NCI-H1092 (cell line): Measurements from ENCODE around the gene MMS22L.

ENCODE experiments used
- DNase-seq: peaks from one replicate; lab custom pipeline; 2025; lab: John Stamatoyannopoulos, UW

Gene MMS22L, protein sequence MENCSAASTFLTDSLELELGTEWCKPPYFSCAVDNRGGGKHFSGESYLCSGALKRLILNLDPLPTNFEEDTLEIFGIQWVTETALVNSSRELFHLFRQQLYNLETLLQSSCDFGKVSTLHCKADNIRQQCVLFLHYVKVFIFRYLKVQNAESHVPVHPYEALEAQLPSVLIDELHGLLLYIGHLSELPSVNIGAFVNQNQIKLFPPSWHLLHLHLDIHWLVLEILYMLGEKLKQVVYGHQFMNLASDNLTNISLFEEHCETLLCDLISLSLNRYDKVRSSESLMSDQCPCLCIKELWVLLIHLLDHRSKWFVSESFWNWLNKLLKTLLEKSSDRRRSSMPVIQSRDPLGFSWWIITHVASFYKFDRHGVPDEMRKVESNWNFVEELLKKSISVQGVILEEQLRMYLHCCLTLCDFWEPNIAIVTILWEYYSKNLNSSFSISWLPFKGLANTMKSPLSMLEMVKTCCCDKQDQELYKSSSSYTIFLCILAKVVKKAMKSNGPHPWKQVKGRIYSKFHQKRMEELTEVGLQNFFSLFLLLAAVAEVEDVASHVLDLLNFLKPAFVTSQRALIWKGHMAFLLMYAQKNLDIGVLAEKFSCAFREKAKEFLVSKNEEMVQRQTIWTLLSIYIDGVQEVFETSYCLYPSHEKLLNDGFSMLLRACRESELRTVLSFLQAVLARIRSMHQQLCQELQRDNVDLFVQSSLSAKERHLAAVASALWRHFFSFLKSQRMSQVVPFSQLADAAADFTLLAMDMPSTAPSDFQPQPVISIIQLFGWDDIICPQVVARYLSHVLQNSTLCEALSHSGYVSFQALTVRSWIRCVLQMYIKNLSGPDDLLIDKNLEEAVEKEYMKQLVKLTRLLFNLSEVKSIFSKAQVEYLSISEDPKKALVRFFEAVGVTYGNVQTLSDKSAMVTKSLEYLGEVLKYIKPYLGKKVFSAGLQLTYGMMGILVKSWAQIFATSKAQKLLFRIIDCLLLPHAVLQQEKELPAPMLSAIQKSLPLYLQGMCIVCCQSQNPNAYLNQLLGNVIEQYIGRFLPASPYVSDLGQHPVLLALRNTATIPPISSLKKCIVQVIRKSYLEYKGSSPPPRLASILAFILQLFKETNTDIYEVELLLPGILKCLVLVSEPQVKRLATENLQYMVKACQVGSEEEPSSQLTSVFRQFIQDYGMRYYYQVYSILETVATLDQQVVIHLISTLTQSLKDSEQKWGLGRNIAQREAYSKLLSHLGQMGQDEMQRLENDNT

DNA sequence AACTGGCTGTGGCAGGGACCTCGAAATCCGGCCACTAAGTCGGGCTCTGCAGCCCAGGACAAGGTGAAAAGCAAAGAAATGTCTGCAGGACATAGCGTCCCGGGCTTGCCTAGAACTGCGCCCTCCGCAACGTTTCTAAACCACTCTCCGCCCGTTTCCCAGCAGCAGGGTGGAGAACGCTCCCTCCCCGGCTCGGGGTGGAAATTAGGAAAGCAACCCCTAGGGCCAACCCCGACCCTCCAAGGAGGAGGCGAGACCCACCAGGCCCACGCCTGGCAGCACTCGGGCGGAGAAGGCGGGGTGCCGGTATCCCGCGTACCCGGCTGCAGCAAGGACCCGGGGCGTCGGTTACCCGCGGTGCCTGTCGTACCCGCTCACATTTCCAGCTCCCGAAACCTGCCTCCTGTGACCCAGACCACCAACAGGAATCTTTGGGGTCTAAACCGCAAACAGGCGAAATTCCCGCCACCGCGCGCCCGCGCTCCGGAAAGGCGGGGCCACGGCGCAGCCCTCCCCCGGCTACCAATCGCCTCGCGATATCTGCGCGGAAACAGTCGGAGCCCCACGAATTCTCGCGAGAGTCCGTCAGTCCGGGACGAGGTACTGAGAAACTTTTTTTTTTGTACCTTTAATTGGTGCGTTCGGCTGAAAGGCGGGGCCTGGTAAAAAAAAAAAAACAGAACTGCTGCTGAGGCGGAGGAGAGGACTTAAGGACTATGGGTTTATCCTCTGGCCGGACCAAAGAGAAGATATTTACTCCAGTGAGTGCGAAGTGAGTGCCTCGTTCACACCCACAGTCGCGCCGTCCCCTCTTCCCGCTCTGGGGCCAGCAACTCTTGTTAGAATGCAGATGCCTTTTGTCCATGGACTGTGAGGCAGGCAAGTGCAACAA lies at the start of gene MMS22L:
Gene MMS22L, minus strand, starts transcription at position 491 of the 892 bp plus-strand sequence. CDS start 739 bp downstream, outside the sequence.
- peak; percentile 88 for DNase-seq

DNA sequence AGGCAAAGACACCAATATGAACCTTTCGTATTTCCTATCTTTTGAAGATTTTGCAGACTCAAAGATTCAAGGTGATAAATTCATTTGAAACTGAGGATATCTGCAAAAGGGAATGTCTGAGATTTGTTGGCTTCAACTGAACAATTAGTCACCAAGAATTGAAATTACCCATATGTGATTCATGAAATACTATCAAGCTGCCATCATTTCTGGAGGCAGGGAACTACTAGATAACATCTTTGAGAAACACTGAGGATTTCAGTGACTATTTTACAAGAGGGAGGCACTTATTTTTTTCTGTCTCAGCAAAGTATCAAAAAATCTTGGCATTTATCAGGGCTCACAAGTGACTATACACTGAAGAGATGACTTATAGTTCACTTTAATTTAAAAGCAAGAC lies 39.8 kb upstream of the MMS22L start:
- no peak for DNase-seq

DNA sequence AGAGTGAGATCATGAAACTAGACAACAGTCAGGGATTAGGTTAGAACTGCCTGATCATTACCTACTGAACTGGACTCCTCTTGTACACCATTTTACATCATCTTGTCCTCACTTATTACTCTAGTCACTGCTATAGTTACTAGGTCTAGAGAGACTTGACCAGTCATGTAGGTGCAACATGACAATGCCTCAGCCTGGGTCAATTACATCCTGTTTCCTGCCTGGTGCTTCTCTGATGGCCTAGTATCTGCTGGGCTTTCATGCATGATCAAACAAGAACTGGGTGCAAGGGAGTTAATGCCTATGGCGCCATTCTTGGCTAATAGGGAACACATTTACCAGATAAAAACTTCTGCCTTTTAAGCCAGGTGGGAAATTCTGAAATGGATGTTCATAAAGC lies 39.2 kb upstream of the MMS22L start:
- no peak for DNase-seq

DNA sequence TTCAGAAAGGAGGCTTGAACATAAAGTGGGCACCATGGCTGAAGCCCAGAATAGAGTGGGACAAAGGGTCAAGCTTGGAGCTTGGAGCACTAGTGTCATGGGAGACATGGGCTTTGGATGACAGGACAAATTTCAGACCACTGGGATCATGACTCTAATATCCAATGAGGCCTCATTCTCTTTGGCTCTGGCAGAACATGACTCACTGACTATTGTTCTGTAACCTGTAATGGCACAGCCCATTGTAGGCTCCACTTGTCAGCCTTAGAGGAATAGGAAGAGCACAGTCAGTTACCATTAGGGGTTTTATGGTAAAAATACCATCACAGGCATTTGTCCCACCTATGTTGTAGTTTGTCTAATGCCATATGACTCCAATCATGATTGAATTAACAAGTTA lies 34.0 kb upstream of the MMS22L start:
- DNase-seq = no peak

DNA sequence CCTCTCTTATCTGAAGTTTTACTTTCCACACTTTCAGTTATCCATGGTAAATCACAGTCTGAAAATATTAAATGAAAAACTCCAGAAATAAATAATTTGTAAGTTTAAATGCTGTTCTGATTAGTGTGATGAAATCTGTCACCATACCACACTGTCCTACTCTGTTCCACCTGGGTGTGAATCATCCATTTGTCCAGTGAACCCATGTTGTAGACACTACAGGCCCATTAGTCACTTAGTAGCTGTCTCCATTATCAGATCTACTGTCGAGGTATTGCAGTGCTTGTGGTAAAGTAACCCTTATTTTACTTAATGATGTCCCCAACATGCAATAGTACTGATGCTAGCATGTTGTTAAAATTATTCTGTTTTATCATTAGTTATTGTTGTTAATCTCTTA lies 29.2 kb upstream of the MMS22L start:
- DNase-seq = no peak

DNA sequence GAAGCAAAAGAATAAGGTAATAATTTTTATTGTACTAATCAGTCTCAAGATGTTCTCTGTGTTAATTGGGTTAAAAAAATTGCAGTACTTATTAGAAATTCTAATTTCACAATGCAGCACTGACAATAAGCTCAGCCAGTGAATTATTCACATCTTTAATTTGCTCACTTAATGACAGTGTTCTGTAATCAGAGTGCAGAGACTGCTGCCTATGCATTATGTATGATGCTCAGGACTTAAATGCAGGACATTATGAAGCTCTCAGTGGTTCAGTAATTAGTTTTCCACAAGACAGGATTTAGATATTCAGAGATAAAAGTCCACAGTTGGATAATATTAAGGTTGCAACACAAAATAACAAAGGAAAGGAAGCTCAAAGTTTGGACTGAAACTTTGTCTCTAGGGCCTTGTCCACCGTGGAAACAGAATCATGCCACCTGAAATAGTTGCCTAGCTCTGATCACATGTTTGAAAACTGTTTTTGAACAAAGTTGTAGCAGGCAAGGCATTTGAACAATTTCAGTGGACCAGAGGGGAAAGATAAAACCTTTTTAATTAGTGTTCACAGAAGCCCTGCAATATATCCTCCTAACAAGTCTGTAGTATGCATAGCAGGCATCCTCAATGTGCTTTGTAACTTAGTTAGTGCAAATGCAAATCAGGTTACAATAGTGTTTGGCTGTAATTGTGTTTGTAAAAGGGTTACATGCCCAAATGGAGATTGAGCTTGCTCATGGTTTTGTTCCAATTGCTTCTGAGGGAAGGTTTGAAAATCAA lies 23.7 kb upstream of the MMS22L start:
- no peak for DNase-seq

DNA sequence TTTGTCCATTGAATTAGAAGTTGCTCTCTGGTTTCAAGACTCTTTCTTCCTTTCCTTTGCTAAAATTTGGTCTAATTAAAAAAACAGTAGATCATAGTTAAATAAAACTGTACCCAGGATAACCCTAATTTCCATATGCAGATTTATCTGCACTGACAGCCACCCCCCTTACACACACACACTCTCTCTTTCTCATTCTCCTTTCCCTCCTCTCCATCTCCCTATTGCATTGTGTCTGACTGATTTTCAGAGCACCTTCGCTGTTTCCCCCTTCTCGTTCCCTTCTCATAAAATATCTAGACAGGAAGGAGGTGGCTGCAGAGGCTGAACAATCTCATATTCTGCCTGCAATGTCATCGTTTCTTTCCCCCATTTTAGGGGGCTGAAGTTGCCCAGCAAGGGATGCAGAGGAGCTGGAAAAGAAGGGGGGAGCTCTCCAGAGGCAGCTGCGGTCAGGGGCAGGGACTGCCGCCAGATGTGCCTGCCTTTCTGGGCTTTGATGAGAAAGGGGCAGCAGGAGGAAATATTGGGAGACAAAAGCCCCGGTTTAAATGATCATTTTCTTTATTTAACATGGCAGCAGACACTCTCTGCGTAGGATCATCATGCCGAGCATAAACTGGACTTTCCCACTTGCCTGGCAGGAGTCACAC lies 22.5 kb upstream of the MMS22L start:
- no peak for DNase-seq

DNA sequence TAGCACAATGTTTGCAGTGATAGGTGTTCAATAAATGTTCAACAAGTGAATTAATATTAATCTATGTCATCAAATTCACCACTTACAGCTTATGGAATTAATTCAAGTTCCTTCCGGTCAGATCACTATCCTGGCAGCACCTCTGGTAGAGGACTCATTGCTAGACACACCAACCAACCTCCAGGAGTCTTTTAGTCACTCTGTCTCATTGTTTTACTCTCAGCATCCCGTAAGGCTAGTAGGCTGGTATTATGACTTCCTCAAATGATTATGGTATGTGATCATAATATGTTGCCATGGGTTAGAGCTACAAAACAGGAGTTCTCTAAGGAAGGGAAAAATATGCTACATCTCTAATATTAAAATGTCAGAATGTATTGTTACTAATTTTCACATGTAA lies 21.7 kb upstream of the MMS22L start:
- DNase-seq = no peak

DNA sequence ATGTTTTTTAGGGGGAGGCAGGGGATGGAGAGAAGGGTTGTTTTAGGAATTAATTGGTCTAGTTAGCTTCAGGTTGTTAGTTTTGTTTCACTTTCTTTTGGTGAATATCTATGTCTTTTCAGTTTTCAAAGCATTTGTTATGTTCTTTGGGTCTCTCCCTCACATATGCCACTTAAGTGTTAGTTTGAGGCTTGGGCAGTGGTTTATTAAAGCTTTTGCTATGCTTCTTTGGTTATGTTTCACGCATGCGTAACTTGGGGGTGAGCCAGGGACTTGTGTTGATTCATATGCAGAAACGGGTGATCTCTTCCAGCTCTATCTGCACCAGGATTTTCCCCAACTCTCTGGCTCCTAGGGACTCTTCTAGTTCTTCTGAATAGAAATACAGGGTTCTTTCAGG lies 11.4 kb upstream of the MMS22L start:
- no peak for DNase-seq

DNA sequence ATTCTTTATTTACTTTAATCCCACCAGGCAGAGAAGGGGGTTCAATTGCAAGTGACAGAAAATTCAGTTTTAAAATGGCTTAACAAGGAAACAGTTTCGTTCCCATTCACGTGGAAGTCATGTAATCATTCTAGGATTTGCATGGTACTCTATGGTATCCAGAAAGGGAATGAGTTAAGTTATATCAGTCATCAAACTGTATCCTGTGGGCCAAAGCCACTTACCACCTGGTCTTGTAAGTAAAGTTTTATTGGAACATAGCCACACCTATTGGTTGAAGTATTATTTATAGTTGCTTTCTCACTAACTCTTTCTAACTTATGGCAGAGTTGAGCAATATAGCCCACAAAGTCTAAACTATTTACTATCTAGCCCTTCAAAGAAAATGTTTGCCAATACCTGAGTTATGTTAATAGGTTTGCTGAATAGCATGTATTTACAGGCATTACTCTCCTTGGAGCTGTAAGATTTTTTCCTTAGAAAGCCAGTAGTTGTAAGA lies 10.2 kb upstream of the MMS22L start:
- no peak for DNase-seq

DNA sequence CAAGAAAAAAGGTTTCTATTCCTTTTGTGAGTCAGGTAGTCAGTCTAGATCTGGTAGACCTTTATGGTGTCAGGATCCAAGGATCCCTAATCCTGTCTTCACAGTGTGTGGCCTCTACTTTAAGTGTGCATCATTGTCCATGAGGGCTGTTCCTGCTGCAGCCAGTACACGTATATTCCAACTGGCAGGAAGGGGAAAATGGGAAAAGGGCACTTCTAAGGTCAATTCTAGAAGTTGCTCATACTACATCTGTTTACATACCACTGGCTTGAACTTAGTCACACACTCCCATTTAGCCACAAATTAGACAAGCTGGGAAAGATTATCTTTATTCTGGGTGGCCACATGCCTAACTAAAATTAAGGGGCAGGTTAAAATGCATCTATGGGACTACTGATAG lies 9.7 kb upstream of the MMS22L start:
- no peak for DNase-seq

DNA sequence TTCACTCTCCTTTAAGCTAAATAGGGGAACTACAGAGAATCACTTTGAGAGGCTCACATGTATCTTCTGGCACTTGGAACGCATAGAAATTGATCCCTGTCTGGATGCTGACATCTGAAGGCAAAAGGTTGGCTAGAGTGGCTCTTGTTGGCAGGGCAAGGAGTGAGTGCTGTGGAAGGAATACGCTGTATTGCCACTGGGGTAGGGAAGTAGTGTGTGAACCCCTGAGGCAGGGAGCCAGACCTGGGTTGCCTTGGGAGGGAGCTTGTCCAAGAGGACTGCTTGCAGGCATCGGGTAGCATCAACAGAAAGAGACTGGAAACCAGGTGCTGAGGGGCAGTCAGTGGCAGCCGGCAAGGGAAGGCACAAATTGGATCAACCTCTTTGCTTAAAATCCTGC lies 8.9 kb upstream of the MMS22L start:
- DNase-seq = no peak

DNA sequence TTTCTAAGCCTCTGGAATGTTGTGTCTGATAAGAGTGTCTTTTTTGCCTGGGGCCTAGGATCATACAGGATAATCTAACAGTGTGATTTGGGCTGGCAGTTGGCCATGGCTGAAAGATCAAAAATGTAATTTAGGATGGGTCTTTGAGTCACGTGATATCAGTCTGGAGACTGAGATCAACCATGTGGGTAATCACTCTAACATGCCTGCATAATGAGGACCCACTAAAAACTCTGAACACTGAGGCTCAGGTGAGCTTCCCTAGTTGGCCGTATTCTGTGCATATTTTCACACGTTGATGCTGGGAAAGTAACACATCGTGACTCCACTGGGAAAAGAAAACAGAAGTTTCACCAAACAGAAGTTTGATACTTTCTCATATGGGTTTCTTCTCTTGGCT lies 6.3 kb upstream of the MMS22L start:
- no peak for DNase-seq

DNA sequence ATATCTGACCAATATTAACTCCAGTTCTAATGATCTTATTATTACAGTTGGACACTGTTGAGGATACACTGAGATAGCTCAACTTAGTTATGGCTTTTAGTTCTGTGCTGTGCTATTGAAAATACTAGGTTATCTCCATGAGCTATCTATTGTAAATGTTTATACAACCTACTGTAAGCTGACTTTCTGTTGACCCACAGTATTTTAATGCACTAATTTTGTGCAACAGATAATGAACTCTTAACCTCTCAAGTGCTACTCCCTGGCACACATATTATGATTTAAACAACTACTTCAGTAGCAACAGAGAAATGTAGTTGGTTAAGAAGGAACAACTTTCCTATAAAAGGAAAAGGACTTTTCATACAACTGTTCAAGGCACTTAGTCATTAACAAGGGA lies 5.2 kb upstream of the MMS22L start:
- no peak for DNase-seq

DNA sequence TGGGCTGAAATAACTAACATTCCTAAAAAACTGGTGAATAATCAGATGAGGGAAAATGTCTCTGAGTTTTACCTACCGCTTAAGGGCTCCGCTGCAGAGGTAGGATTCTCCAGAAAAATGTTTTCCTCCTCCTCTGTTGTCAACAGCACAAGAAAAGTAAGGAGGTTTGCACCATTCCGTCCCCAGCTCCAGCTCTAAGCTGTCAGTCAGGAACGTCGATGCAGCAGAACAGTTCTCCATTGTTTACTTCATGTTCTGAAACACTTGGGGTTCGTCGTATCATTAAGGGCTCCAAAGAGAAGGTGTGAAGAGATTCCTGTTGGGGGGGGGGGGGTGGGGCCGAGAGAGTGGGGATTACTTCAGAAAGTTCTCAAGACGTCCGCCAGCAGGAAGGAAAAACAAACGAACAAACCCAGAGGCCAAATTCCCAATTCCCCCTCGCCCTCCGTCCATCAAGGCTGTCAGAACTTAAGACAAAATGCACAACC lies 734 bp downstream of the MMS22L start:
- DNase-seq = no peak

DNA sequence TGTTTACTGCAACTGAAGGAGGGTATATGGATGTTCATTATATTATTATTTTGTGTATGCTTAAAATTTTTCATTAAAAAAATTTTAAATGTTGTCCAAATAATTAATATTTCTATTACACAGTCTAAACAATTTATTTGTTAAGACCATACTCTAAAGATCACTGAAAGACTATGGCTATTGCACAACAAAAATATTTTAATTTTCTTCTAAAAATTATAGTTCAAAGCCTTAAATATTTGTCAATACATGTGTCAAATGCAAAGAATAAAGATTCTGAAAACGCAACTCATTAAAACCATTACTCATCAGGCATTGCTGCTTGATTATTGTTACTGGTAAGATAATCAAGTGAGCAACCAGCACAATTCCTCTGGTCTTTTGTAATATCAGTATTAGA lies 2.2 kb downstream of the MMS22L start:
- no peak for DNase-seq

DNA sequence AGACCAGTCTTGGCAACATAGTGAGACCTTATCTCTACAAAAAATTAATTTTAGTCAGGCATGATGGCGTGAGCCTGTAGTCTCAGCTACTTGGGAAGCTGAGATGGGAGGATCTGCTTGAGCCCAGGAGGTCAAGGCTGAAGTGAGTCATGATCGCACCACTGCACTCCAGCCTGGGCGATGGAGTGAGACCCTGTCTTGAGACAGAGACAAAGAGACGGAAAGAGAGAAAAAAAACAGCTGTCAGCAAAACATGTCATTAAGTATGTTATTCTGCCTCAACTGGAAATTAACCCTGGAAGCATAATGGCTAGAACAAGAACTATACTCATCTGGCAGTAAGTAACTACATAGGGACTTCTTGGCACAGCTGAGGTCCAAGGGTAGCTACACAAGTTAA lies 7.2 kb downstream of the MMS22L start:
- DNase-seq = no peak

DNA sequence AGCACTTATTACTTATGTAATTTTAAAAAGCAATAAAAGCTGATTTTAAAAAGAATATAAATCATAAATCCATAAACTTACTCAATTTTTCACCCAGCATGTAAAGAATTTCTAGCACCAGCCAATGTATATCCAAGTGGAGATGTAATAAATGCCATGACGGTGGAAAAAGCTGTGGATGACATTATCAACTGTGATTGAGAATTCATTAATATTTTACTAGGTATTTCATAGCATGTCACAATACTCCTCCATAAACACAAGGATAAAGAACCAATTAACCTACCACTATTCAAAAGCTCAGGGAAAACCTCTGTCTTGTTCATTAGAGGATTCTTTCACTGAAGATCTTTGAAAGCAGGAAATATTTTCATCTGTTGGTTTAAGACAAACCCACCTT lies 13.2 kb downstream of the MMS22L start:
- DNase-seq = no peak

DNA sequence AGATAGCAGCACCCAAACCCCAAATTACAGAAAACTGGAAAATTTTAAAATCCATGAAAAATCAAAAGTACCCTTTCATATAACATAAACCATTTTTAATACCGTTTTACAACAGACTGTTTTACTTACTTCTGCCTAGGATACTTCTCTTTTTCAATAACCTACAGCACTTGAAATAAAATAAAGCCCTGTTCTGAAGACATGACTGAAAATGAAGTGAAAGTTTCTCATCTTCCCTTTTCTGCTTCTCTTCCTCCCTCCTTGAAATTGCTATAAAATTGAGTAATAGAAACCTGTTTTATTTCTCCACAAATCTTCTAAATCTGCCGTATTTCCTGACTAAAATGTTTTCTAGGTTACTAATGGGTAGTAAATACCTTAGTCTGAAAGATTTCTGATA lies 20.3 kb downstream of the MMS22L start:
- DNase-seq = no peak

DNA sequence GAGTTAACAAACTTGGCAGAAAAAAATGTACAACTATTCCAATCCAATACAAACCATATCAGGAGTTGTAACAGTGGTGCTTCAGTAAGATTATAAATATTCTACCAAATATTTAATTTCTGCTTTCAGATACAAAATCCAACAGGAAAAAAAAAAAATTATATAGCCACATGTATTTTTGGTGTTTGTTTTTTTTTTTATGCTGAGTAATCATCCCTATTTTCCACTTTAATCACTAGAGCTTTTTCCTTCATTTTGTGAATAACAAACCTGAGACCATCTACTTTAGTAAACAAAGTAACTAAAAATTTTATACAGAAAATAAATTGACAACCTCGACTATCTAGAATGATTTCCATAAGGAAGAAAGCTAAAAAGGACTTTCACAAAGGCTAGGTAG lies 36.2 kb downstream of the MMS22L start:
- no peak for DNase-seq
